HG02588 (cell line): ENCODE data around the gene ZNF385A.
"Not testable (repeated sequence)": the region's sequence is repeated elsewhere in the genome, so short reads cannot be mapped to it uniquely, and the experiment has no call there.

ENCODE experiments used
- ATAC-seq: cut with Tn5 transposase; IDR thresholded peaks from one replicate; pipeline ENCODE4 v1.9.1; 2021; ENCODE audit warnings: mild to moderate bottlenecking, moderate library complexity; ENCODE audit not compliant: unreplicated experiment

Gene ZNF385A

GRCh38 chr12:54358191-54358944 lies 26.2 kb downstream of the ZNF385A start:
- ATAC-seq, result no peak

- ATAC-seq, result no peak
These were observed 26.9 kb downstream of the ZNF385A start for GRCh38 chr12:54357506-54358190.

GRCh38 chr12:54356951-54357356 lies 27.6 kb downstream of the ZNF385A start:
- ATAC-seq, result no peak

GRCh38 chr12:54356228-54356627 lies 28.3 kb downstream of the ZNF385A start:
- ATAC-seq, result no peak

- ATAC-seq, result no peak
These were observed 29.3 kb downstream of the ZNF385A start for GRCh38 chr12:54355104-54355815.

GRCh38 chr12:54354271-54354670 lies 30.3 kb downstream of the ZNF385A start:
- not testable (repeated sequence) for ATAC-seq

GRCh38 chr12:54352891-54353874 lies 31.4 kb downstream of the ZNF385A start:
- ATAC-seq, result no peak

- no peak for ATAC-seq
These were observed 32.5 kb downstream of the ZNF385A start for GRCh38 chr12:54352022-54352531.

GRCh38 chr12:54351341-54351740 lies 33.2 kb downstream of the ZNF385A start:
- ATAC-seq, result no peak

- no peak for ATAC-seq
These were observed 33.8 kb downstream of the ZNF385A start for GRCh38 chr12:54350743-54351142.

GRCh38 chr12:54349679-54350078 lies 34.9 kb downstream of the ZNF385A start:
- no peak for ATAC-seq

GRCh38 chr12:54349036-54349435 lies 35.5 kb downstream of the ZNF385A start:
- ATAC-seq, result no peak

GRCh38 chr12:54341378-54342300 lies 42.9 kb downstream of the ZNF385A start:
- no peak for ATAC-seq

GRCh38 chr12:54340846-54341245 lies 43.7 kb downstream of the ZNF385A start:
- no peak for ATAC-seq

GRCh38 chr12:54338698-54339296 lies 45.7 kb downstream of the ZNF385A start:
- ATAC-seq, result no peak

GRCh38 chr12:54337854-54338650 lies 46.5 kb downstream of the ZNF385A start:
- ATAC-seq, result no peak

GRCh38 chr12:54337280-54337842 lies 47.2 kb downstream of the ZNF385A start:
- no peak for ATAC-seq
